ENCODE results near the gene ARHGAP33.
A peak's percentile ranks its signal among the peaks of the same experiment; 100 is the strongest.
"Not testable (repeated sequence)": the region's sequence is repeated elsewhere in the genome, so short reads cannot be mapped to it uniquely, and the experiment has no call there.

The ARHGAP33 gene

DNA sequence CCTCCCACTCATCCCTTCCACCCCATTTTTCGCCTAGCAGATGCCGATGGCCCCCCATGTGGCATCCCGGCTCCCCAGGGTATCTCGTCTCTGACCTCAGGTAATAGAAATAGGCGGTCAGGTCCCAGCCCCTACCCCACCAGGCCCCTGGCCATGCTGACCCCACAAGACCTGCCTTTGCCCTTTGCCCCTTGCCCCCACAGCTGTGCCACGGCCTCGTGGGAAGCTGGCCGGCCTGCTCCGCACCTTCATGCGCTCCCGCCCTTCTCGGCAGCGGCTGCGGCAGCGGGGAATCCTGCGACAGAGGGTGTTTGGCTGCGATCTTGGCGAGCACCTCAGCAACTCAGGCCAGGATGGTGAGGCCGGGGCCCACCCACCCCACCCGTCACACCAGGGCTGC lies 5.4 kb downstream of the ARHGAP33 start:
- DNase-seq: no peak

DNA sequence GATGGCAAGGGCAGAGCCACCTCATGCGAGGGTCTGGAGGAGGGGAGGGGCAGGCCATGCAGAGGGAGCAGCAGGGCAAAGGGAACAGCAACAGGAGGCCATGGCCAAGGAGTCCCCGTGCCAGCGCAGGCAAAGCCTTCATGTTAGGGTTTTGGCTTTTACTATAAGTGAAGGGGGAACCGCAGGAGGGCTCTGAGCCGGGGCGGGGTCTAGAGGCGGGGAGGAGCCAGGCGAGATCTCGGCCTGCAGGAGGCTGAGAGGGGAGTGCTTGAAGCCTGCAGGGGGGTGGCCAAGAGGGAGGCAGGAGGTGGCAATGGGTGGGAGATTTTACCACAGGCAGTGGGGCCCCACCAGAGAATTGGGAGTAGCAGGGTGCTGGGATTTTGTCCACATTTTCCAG lies 6.3 kb downstream of the ARHGAP33 start:
- DNase-seq: no peak

DNA sequence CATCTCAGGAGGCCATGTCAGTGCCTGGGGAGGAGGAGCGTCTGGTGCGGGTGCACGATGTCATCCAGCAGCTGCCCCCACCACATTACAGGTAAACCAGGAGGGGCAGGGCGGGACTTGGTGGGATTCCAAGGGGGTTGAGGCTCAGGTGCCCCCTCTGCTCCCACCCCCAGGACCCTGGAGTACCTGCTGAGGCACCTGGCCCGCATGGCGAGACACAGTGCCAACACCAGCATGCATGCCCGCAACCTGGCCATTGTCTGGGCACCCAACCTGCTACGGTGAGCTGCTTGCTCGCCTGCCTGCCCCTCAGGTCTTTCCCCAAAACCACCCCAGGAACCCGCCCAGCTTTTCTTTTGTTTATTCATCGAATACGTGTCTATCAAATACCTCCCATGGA lies 7.2 kb downstream of the ARHGAP33 start:
- no peak for DNase-seq

DNA sequence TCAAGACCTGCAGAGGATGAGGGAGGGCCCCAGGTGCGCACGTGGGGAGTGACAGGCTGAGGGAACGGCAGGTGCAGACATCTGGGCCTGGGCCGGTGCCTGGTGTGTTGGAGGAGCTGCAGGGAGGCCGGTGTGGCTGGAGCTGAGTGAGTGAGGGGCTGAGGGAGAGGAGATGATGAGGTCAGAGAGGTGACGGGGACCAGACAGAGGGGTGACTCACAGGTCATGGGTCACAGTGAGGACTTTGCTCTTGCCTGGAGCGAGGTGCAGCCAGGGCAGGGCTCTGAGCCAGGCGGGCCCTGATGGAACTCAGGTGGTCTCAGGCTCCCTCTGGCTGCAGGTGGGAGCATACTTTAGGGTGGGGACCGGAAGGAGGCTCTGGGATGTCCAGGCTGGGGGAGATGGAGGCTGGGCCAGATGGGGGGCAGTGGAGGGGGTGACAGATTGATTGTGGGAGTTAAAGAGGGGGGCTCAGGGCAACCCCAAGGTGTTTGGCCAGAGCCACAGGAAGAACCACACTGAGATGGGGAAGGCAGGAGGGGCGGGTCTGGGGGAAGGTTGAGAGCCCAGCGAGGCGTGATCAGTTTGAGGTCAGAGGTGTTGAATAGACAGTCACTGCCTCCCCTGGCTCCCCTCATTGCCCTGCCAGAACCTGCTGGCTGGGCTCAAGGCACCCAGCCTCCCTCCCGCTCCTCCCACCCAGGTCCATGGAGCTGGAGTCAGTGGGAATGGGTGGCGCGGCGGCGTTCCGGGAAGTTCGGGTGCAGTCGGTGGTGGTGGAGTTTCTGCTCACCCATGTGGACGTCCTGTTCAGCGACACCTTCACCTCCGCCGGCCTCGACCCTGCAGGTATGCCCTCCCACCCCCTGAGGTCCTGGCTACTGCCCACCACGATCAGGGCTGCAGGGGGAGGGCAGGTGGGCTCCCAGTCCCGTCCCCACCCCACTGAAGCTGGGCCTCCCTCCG lies 8.4 kb downstream of the ARHGAP33 start:
- DNase-seq: no peak

DNA sequence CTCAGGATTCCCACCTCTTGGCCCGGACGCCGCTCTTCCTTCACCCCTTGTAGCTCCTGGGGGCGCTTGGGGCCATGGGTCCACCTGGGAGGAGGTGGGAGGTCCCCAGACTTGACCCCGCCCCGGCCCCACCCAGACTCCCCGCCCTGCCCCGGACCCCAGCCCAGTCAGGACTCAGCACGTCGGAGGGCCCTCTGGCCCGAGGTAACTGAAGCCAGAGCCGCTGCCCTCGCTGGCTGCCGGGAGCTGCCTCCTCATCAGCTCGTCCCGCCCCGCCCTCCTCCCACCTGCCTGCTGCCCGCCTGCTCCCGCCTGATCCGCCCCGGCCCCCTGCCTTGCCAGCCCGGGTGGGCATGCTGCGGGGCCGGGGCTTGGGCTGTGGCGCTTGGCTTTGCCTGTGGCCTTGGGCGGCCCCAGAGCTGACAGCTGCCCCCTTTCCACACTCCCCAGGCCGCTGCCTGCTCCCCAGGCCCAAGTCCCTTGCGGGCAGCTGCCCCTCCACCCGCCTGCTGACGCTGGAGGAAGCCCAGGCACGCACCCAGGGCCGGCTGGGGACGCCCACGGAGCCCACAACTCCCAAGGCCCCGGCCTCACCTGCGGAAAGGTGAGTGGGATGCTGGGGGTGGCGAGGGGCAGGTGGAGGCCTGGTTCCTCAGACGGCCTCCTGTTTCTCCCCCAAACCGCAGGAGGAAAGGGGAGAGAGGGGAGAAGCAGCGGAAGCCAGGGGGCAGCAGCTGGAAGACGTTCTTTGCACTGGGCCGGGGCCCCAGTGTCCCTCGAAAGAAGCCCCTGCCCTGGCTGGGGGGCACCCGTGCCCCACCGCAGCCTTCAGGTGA lies 9.4 kb downstream of the ARHGAP33 start:
- no peak for DNase-seq

DNA sequence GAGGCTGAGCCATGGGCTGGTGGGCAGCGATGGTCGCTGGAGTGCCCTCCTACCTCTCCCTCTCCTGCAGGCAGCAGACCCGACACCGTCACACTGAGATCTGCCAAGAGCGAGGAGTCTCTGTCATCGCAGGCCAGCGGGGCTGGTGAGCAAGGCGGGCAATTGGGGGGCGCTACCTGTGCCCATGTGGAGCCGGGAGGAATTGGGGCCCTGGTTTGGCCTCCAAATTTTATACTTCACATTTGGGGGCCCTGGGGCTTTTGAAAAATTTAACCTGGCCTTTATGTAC lies 9.9 kb downstream of the ARHGAP33 start:
- DNase-seq: no peak

DNA sequence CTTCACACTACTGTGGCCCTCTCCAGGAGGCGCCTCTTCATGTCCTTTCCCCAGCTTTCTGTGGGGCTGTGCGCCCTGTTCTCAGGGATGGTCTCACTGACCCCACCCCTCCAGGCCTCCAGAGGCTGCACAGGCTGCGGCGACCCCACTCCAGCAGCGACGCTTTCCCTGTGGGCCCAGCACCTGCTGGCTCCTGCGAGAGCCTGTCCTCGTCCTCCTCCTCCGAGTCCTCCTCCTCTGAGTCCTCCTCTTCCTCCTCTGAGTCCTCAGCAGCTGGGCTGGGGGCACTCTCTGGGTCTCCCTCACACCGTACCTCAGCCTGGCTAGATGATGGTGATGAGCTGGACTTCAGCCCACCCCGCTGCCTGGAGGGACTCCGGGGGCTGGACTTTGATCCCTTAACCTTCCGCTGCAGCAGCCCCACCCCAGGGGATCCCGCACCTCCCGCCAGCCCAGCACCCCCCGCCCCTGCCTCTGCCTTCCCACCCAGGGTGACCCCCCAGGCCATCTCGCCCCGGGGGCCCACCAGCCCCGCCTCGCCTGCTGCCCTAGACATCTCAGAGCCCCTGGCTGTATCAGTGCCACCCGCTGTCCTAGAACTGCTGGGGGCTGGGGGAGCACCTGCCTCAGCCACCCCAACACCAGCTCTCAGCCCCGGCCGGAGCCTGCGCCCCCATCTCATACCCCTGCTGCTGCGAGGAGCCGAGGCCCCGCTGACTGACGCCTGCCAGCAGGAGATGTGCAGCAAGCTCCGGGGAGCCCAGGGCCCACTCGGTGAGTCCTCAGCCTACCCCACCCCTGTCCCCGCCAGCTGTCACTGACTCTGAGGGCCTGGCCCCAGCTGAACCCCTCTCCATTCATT lies 11.2 kb downstream of the ARHGAP33 start:
- no peak for DNase-seq

DNA sequence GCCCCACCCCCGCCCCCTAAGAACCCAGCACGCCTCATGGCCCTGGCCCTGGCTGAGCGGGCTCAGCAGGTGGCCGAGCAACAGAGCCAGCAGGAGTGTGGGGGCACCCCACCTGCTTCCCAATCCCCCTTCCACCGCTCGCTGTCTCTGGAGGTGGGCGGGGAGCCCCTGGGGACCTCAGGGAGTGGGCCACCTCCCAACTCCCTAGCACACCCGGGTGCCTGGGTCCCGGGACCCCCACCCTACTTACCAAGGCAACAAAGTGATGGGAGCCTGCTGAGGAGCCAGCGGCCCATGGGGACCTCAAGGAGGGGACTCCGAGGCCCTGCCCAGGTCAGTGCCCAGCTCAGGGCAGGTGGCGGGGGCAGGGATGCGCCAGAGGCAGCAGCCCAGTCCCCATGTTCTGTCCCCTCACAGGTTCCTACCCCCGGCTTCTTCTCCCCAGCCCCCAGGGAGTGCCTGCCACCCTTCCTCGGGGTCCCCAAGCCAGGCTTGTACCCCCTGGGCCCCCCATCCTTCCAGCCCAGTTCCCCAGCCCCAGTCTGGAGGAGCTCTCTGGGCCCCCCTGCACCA lies 11.9 kb downstream of the ARHGAP33 start:
- no peak for DNase-seq

DNA sequence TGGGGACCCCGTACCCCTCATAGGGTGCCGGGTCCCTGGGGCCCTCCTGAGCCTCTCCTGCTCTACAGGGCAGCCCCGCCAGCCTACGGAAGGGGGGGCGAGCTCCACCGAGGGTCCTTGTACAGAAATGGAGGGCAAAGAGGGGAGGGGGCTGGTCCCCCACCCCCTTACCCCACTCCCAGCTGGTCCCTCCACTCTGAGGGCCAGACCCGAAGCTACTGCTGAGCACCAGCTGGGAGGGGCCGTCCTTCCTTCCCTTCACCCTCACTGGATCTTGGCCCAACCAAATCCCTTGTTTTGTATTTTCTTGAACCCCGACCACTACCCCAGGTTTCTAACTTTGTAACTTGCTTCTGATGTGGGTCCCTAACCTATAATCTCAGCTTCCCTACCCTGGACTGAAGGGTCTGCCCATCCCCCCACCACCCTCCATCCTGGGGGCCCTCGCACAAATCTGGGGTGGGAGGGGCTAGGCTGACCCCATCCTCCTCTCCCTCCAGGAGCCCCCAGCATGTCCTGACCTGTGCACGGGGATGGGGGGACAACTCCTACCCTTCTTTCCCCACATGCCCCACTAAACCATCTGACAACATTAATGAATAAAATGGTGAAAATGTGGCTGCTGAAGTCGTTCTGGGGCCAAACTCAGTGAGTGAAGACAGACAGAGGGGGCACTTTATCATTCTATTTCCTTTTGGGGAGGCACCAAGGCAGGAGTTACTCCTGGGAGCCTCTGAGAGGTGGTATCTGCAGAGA lies 13.0 kb downstream of the ARHGAP33 start:
- no peak for DNase-seq

DNA sequence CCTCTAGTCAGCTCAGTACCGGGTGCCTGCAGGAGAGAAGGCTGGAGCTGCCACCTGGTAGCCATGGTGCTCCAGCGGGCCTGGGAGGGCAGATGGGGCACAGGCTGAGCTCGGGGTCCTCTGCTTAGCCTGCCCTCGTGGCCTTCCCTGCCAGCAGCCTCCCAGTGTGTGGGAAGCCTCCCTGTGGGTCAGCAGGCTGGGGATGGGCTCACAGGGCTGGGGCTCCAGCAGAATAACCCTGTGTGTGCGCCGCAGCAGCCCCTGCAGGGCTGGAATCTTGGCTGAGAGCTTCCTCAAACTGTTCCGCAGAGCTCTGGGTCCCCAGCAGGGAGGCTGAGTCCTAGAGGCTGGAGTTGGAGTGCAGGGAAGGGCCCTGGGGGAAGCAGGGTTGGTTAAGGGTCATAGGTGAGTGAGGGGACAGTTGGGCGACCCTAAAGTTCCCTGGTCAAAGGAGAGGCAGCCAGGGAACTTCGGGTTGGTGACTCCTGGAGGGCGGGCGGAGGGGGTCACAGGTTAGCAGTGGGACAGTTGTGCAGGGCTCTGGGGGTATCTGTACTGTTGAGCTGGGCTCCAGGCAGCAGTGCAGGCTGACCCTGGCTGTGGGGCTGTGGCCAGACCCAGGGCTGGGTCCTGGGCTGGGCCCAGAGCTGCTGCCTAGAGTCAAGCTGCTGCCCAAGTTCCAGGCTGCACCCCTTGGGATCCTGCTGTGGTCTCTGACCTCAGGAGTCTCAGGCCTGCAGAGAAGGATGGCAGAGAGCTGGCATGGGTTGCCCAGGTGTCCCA lies 14.0 kb downstream of the ARHGAP33 start:
- no peak for DNase-seq

DNA sequence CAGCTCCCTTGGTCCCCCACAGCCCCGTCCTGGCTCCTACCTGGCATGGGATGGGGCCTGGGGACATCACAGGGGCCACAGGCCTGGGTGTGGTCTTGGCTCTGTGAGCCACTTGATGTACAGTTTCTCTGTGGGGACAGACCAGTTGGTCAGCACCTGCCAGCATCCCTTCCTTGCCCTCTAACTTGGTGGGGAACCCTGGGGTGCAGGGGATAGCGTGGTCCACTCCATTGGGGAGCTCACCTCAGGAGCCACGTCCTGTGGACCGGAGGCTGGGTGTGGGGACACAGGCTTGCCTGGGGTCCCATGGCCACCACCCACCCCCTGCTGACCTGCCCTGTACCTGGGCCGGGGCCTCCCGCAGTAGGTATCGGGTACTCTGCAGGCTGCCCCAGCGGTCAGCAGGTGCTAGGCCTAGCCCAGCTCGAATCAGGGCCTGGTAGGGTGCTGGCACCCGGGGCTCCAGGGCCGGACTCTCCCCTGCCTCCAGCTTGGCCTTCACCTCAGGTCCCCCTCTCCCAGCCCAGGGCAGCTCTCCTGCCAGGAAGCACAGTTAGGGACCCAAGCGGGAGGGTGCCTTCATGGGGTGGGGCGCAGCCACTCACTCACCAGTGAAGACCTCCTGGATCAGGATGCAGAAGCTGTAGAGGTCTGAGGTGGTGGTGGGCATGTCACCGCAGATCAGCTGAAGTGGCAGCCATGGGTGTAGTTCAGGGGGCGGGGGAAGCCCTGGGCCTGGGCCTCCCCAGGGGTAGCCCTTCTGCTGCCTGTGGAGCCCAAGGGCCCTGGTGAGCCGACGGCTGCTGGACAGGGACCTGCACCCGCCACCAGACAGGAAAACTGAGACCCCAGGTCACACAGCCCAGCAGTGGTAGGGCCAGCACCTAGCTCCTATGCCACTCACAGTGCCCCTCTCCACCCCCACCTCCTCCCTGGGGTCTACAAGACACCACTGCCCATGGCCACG lies 14.9 kb downstream of the ARHGAP33 start:
- DNase-seq: no peak

DNA sequence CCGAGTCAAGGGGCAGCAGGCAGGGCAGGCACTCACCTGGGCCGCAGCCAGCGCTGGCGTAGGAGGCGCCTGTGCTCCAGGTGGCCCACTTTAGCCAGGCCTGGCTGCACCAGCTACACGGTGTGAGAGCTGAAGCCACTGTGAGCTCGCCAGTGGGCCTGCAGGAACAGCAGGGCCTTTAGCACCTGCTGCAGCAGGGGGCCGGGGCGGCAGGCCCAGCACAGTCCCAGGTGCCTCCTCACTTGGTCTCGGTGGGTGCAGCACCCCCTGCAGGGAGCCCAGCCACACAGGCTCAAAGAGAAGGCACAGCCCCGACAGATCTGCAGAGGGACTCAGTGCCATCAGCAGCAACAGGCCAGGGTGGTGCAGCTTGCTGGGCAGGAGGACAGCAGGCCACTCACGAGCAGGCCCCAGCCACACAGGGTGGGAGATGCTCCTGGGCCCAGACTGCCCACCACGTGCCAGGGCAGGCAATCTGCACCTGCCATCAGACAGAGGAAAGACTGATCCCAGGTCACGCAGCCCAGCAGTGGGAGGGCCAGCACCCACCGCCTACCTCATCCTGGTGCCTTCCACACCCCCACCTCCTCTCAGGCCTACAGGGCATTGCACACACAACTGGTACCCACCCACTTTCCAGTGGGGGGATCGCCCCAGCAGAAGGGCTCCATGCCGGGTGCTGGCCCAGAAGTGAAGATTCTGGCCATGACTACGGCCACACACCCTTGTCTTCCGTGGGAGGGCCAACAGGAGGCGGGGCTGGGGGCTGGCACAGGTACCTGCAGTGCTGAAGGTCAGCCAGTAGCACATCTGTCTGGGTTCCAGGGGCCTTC lies 15.8 kb downstream of the ARHGAP33 start:
- DNase-seq: peak in 1 of 2 donors; percentile 7

DNA sequence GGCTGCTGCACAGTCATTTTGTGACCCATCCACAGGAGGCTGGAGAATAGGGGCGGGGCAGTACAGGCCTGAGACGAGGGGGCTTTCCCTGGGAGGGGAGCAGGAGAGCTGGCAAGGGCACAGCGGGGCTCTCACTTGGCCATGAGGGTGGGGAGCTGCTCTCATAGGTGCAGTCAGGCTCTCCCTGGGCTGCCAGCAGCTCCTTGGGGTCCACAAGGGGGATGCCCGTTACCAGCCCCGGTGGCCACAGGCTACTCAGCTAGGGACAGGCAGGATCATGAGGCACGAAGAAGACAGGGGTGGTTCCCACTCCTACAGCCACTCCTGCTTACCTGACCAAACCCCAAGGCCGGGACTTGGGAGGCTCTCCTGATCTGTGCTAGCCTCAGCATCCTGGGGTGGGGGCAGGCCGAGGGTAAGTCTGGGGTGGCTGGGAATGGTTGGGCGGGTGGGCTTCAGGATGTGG lies 16.5 kb downstream of the ARHGAP33 start:
- no peak for DNase-seq

DNA sequence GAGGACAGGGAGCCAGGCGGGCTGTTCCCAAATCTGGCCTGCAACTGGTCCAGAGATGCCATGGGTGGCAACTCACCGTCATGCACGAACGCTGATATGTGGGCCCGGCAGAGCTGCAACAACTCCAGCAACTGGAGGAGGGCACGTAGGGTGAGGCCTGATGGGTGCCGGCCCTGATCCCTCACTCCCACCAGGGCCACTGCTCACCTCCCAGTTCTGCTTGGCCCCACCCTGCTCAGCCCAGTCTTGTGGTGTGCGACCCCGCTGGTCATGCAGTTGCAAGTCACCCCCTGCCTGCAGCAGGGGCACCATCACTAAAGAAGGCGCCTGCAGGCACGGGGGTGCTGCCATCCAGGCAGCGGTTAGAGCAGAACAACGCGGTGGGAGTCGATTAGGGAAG lies 16.9 kb downstream of the ARHGAP33 start:
- no peak for DNase-seq

DNA sequence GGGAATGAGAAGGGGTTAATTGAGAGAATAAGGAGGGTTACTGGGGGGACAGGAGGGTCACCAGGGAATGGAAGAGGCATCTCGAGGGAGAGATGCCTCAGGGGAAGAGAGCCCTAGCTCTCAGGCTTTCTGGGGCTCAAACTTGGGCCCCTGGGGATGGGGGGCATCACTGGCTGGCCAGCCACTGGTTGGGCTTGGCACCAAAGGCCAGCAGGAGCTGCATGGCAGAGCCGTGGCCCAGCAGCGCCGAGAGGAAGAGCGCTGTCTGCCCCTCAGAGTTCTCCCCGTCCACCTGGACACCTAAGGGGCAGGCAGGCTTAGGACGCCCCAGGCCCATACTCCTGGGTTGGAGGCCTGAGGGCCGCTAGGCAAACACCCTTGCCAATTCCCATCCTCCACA lies 17.5 kb downstream of the ARHGAP33 start:
- DNase-seq: no peak

DNA sequence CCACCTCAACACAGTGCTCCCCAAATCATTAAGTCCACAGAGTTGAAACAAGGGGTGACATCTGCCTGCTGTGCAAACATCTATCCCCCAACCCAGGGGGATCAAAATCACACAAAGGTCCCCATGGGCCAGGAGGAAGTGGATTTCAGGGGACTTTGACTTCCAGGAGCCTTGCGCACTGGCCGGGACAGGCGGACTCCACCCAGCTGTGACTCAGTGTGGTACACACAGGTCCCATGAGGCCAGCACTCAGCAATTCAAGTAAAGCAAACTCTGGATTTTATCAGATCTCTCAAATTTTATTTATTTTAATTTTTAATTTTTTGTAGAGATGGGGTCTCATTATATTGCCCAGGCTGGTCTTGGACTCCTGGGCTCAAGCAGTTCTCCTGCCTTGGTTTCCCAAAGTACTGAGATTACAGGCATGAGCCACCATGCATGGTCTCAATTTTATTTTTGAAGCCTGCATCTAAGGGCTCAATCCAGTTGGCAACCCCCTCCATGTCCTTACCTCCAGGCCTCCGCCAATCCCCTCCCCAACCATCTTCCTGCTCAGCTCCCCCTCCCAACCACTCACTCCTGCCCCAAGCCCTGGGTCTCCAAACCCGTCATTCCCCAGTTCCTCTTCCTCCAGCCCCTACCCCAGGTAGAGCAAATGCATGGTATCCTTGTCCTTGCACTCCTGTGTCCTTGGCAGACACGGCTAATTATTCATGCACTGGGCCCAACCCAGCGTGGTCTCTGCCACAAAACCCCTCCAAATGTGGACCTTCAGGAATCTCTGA lies 18.2 kb downstream of the ARHGAP33 start:
- DNase-seq: no peak

DNA sequence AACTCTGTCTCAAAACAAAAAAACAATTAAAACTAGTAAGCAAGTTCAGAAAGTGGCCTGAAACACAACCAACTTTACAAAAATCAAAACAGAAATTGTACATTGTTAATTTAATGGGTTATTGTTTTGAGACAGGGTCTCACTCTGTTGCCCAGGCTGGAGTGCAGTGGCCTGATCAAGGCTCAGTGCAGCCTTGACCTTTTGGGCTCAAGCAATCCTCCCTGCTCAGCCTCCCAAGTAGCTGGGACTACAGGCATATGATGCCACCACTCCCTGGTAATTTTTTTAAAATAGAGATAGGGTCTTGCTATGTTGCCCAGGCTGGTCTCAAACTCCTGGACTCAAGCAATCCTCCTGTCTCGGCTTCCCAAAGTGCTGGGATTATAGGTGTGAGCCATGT lies 20.2 kb downstream of the ARHGAP33 start:
- DNase-seq: not testable (repeated sequence)

All from CD4-positive, alpha-beta T cell treated with Interleukin-4 for 1 hour (primary cell).